Measurements from ENCODE around the gene MYH9.
"Not testable (repeated sequence)": the region's sequence is repeated elsewhere in the genome, so short reads cannot be mapped to it uniquely, and the experiment has no call there.

MYH9 gene

GRCh38 chr22:36253523-36254490 is 134.0 kb downstream of the MYH9 start:
- H2AFZ ChIP-seq (ENCODE audit: low read length), result no peak overlapping the region
- H4K20me1 ChIP-seq (ENCODE audit: insufficient read depth, low read length), result no peaks in the 10 kb centered on the region
- H3K36me3 ChIP-seq (ENCODE audit: insufficient read depth, low read length), result no peaks in the 10 kb centered on the region
- peaks cover 37% of the 10 kb centered on the region for H3K4me1 ChIP-seq (ENCODE audit: insufficient read depth, low read length, severe bottlenecking)
- peak overlapping the region; percentile 69 for H3K4me2 ChIP-seq (ENCODE audit: low read length)
- H3K79me2 ChIP-seq (ENCODE audit: insufficient read depth, low read length), result no peaks in the 10 kb centered on the region
- H3K4me3 ChIP-seq (ENCODE audit: low read depth, low read length, poor library complexity, severe bottlenecking), result peak overlapping the region; percentile 50
- no peaks in the 10 kb centered on the region for H3F3A ChIP-seq (ENCODE audit: insufficient read depth, low read length)
- H3K9ac ChIP-seq (ENCODE audit: low read length), result peak overlapping the region; percentile 48
- H3K27ac ChIP-seq (ENCODE audit: low read depth, low read length, poor library complexity, severe bottlenecking), result no peak overlapping the region
- no peaks in the 10 kb centered on the region for H3K27me3 ChIP-seq (ENCODE audit: insufficient read depth, low read length)
- TF ChIP-seq CTCF (IDR thresholded peaks at IDR 0.05; ENCODE audit: low read length), result no peak
- TF ChIP-seq EZH2 (IDR thresholded peaks at IDR 0.05; ENCODE audit: borderline replicate concordance, low read length), result no peak
- H3K9me3 ChIP-seq (ENCODE audit: low read length), result 0 out of 2 replicates have a peak, but pooled peaks cover 4% of the 10 kb centered on the region
- H3K9me2 ChIP-seq (ENCODE audit: low read depth, low read length), result no peaks in the 10 kb centered on the region

- peaks cover 28% of the 10 kb centered on the region for H3K4me1 ChIP-seq (ENCODE audit: insufficient read depth, low read length, severe bottlenecking)
- H3K27ac ChIP-seq (ENCODE audit: low read depth, low read length, poor library complexity, severe bottlenecking), result no peak within 1 kb of the TSS
- 0 out of 2 replicates have a peak within 1 kb of the TSS, but pooled peaks have one; percentile 18 for H2AFZ ChIP-seq (ENCODE audit: low read length)
- no peaks in the 10 kb centered on the region for H3K36me3 ChIP-seq (ENCODE audit: insufficient read depth, low read length)
- peak within 1 kb of the TSS; percentile 48 for H3K9ac ChIP-seq (ENCODE audit: low read length)
- no peaks in the 10 kb centered on the region for H3K79me2 ChIP-seq (ENCODE audit: insufficient read depth, low read length)
- no peak for TF ChIP-seq EZH2 (IDR thresholded peaks at IDR 0.05; ENCODE audit: borderline replicate concordance, low read length)
- no peak for TF ChIP-seq CTCF (IDR thresholded peaks at IDR 0.05; ENCODE audit: low read length)
- no peaks in the 10 kb centered on the region for H4K20me1 ChIP-seq (ENCODE audit: insufficient read depth, low read length)
- no peaks in the 10 kb centered on the region for H3K9me2 ChIP-seq (ENCODE audit: low read depth, low read length)
- peak within 1 kb of the TSS; percentile 50 for H3K4me3 ChIP-seq (ENCODE audit: low read depth, low read length, poor library complexity, severe bottlenecking)
- no peaks in the 10 kb centered on the region for H3F3A ChIP-seq (ENCODE audit: insufficient read depth, low read length)
- H3K27me3 ChIP-seq (ENCODE audit: insufficient read depth, low read length), result no peaks in the 10 kb centered on the region
- 0 out of 2 replicates have a peak, but pooled peaks cover 4% of the 10 kb centered on the region for H3K9me3 ChIP-seq (ENCODE audit: low read length)
- peak within 1 kb of the TSS; percentile 69 for H3K4me2 ChIP-seq (ENCODE audit: low read length)
These were observed 134.8 kb downstream of the MYH9 start, which contains the start of gene APOL1 for GRCh38 chr22:36252754-36253522. Gene APOL1, plus strand, starts transcription at chr22:36253133. Its CDS starts 1,823 bp downstream, at chr22:36254956.

- not testable (repeated sequence) for H3K36me3 ChIP-seq (ENCODE audit: insufficient read depth, low read length); H3K9me3 ChIP-seq (ENCODE audit: low read length); H3K27ac ChIP-seq (ENCODE audit: low read depth, low read length, poor library complexity, severe bottlenecking); H3K79me2 ChIP-seq (ENCODE audit: insufficient read depth, low read length); H3K27me3 ChIP-seq (ENCODE audit: insufficient read depth, low read length); H2AFZ ChIP-seq (ENCODE audit: low read length); H4K20me1 ChIP-seq (ENCODE audit: insufficient read depth, low read length); H3K4me2 ChIP-seq (ENCODE audit: low read length); H3K4me3 ChIP-seq (ENCODE audit: low read depth, low read length, poor library complexity, severe bottlenecking); H3F3A ChIP-seq (ENCODE audit: insufficient read depth, low read length); H3K9me2 ChIP-seq (ENCODE audit: low read depth, low read length); H3K9ac ChIP-seq (ENCODE audit: low read length)
- peaks cover 20% of the 10 kb centered on the region for H3K4me1 ChIP-seq (ENCODE audit: insufficient read depth, low read length, severe bottlenecking)
These were observed 135.7 kb downstream of the MYH9 start for GRCh38 chr22:36251979-36252608.

GRCh38 chr22:36250292-36250960 is 137.3 kb downstream of the MYH9 start:
- not testable (repeated sequence) for H3K4me3 ChIP-seq (ENCODE audit: low read depth, low read length, poor library complexity, severe bottlenecking); H3K79me2 ChIP-seq (ENCODE audit: insufficient read depth, low read length); H3K9me2 ChIP-seq (ENCODE audit: low read depth, low read length); H3K9ac ChIP-seq (ENCODE audit: low read length); H3K9me3 ChIP-seq (ENCODE audit: low read length); H3K27ac ChIP-seq (ENCODE audit: low read depth, low read length, poor library complexity, severe bottlenecking); H4K20me1 ChIP-seq (ENCODE audit: insufficient read depth, low read length); H3F3A ChIP-seq (ENCODE audit: insufficient read depth, low read length); H3K36me3 ChIP-seq (ENCODE audit: insufficient read depth, low read length); H3K27me3 ChIP-seq (ENCODE audit: insufficient read depth, low read length); H3K4me2 ChIP-seq (ENCODE audit: low read length)
- Histone ChIP-seq H3K4me1 (ENCODE audit: insufficient read depth, low read length, severe bottlenecking) (peaks cover 14% of the 10 kb centered on the region), H2AFZ (ENCODE audit: low read length) (peak overlapping the region; percentile 30; the same call in 1 of the 2 replicates)

Data from OCI-LY1 (cell line).